ENCODE results near the gene SP6.

Gene SP6

GRCh38 chr17:47821031-47821423 lies 29.9 kb downstream of the SP6 start:
- peak overlapping the region; percentile 99 for H3K4me2 ChIP-seq (ENCODE audit: insufficient read depth, low read length)
- peaks cover 19% of the 10 kb centered on the region for H3K79me2 ChIP-seq (ENCODE audit: insufficient read depth, low read length)
- H3K4me1 ChIP-seq (ENCODE audit: insufficient read depth, low read length) = peaks cover 24% of the 10 kb centered on the region
- no peaks in the 10 kb centered on the region; the same call in 1 of the 2 replicates for H4K20me1 ChIP-seq (ENCODE audit: insufficient read depth, low read length)
- no peaks in the 10 kb centered on the region for H3K9me3 ChIP-seq (ENCODE audit: insufficient read depth, low read length, severe bottlenecking)
- ATAC-seq (ENCODE audit: insufficient read depth, low read depth) (no peak), DNase-seq (peak; percentile 15)
- H3K36me3 ChIP-seq (ENCODE audit: insufficient read depth, low read length) = peaks cover 53% of the 10 kb centered on the region
- H3K4me3 ChIP-seq (ENCODE audit: low read depth in 1 of 2, low read length in 2 of 2) = peak overlapping the region; percentile 85 to 88; a peak in 3 of 4 replicates
- peak overlapping the region; percentile 84 for H2AFZ ChIP-seq (ENCODE audit: low read depth, low read length)
- TF ChIP-seq CTCF (IDR thresholded peaks at IDR 0.05; ENCODE audit: borderline replicate concordance, extremely low read depth, low read length, poor library complexity, severe bottlenecking) (no peak), EZH2 (IDR thresholded peaks at IDR 0.05; ENCODE audit: borderline replicate concordance, low read depth, low read length, severe bottlenecking) (no peak)
- peak overlapping the region; percentile 79 for H3K9ac ChIP-seq (ENCODE audit: low read depth, low read length)
- peak overlapping the region; percentile 78 for H3K27ac ChIP-seq (ENCODE audit: low read length)
- no peaks in the 10 kb centered on the region for H3K27me3 ChIP-seq (ENCODE audit: insufficient read depth, low read length, poor library complexity)

GRCh38 chr17:47820033-47820789 lies 30.8 kb downstream of the SP6 start:
- Histone ChIP-seq H3K27me3 (ENCODE audit: insufficient read depth, low read length, poor library complexity) (no peaks in the 10 kb centered on the region), H3K36me3 (ENCODE audit: insufficient read depth, low read length) (peaks cover 57% of the 10 kb centered on the region), H3K9me3 (ENCODE audit: insufficient read depth, low read length, severe bottlenecking) (no peaks in the 10 kb centered on the region), H3K79me2 (ENCODE audit: insufficient read depth, low read length) (peaks cover 19% of the 10 kb centered on the region), H4K20me1 (ENCODE audit: insufficient read depth, low read length) (no peaks in the 10 kb centered on the region; the same call in 1 of the 2 replicates), H3K4me2 (ENCODE audit: insufficient read depth, low read length) (peak overlapping the region; percentile 99), H3K27ac (ENCODE audit: low read length) (peak overlapping the region; percentile 78), H3K4me1 (ENCODE audit: insufficient read depth, low read length) (peaks cover 24% of the 10 kb centered on the region), H3K9ac (ENCODE audit: low read depth, low read length) (peak overlapping the region; percentile 79), H3K4me3 (ENCODE audit: low read depth in 1 of 2, low read length in 2 of 2) (peak overlapping the region; percentile 85 to 88; a peak in 3 of 4 replicates), H2AFZ (ENCODE audit: low read depth, low read length) (no peak overlapping the region)
- ATAC-seq (ENCODE audit: insufficient read depth, low read depth) = no peak
- DNase-seq = no peak
- TF ChIP-seq CTCF (IDR thresholded peaks at IDR 0.05; ENCODE audit: borderline replicate concordance, extremely low read depth, low read length, poor library complexity, severe bottlenecking) = no peak
- no peak for TF ChIP-seq EZH2 (IDR thresholded peaks at IDR 0.05; ENCODE audit: borderline replicate concordance, low read depth, low read length, severe bottlenecking)

- H3K4me1 ChIP-seq (ENCODE audit: insufficient read depth, low read length) = peaks cover 24% of the 10 kb centered on the region
- ATAC-seq (ENCODE audit: insufficient read depth, low read depth) (no peak), DNase-seq (no peak)
- no peaks in the 10 kb centered on the region; the same call in 1 of the 2 replicates for H4K20me1 ChIP-seq (ENCODE audit: insufficient read depth, low read length)
- peaks cover 60% of the 10 kb centered on the region for H3K36me3 ChIP-seq (ENCODE audit: insufficient read depth, low read length)
- no peak overlapping the region for H3K4me3 ChIP-seq (ENCODE audit: low read depth in 1 of 2, low read length in 2 of 2)
- TF ChIP-seq EZH2 (IDR thresholded peaks at IDR 0.05; ENCODE audit: borderline replicate concordance, low read depth, low read length, severe bottlenecking) = no peak
- no peak for TF ChIP-seq CTCF (IDR thresholded peaks at IDR 0.05; ENCODE audit: borderline replicate concordance, extremely low read depth, low read length, poor library complexity, severe bottlenecking)
- H3K9ac ChIP-seq (ENCODE audit: low read depth, low read length) = no peak overlapping the region
- no peak overlapping the region for H3K27ac ChIP-seq (ENCODE audit: low read length)
- no peak overlapping the region for H2AFZ ChIP-seq (ENCODE audit: low read depth, low read length)
- H3K9me3 ChIP-seq (ENCODE audit: insufficient read depth, low read length, severe bottlenecking) = no peaks in the 10 kb centered on the region
- H3K4me2 ChIP-seq (ENCODE audit: insufficient read depth, low read length) = no peak overlapping the region
- no peaks in the 10 kb centered on the region for H3K27me3 ChIP-seq (ENCODE audit: insufficient read depth, low read length, poor library complexity)
- peaks cover 19% of the 10 kb centered on the region for H3K79me2 ChIP-seq (ENCODE audit: insufficient read depth, low read length)
These were observed 31.5 kb downstream of the SP6 start for GRCh38 chr17:47819475-47819874.
